Psoas muscle (tissue), 8 donors: ENCODE results near the gene PAX3. TPM values are rescaled to one million over a fixed set of nuclear protein-coding genes. Genes with fewer than 3 reads are reported as not detected.

Source experiments
- ATAC-seq, 4 donors: fragments of 200-7000 bp; cut with Tn5 transposase; one replicate each; pipeline ENCODE4 v1.9.1; 2020; ENCODE audit warnings: moderate library complexity in 3 of 4, mild to moderate bottlenecking in 2 of 4
- DNase-seq, 2 donors: peaks; one replicate each; pipeline ENCODE4 v3.0.0-alpha.2; 2020
- H3K27ac ChIP-seq: fragments of 200-600 bp; one replicate; pipeline ENCODE4 v1.8.0; 2022
- H3K27me3 ChIP-seq, 3 donors: fragments of 200-600 bp in 1 of 3; one replicate each; pipeline versions ENCODE4 v1.6.1 to v1.8.0; 2013 to 2022; ENCODE audit warnings: low read length in 2 of 3, mild to moderate bottlenecking in 2 of 3, moderate library complexity in 1 of 3; ENCODE audit not compliant: insufficient read depth in 3 of 3
- H3K36me3 ChIP-seq, 2 donors: fragments of 200-600 bp in 1 of 2; one replicate each; pipeline versions ENCODE4 v1.6.1 to v1.8.0; 2013 to 2022; ENCODE audit warnings: low read depth in 1 of 2, mild to moderate bottlenecking in 1 of 2, moderate library complexity in 1 of 2; ENCODE audit not compliant: insufficient read depth in 1 of 2
- H3K4me1 ChIP-seq: fragments of 200-600 bp; one replicate; pipeline ENCODE4 v1.8.0; 2022
- H3K4me3 ChIP-seq: fragments of 200-600 bp; one replicate; pipeline ENCODE4 v1.8.0; 2022; ENCODE audit warnings: mild to moderate bottlenecking
- H3K9me3 ChIP-seq: fragments of 200-600 bp; one replicate; pipeline ENCODE4 v1.8.0; 2022
- WGBS, 3 donors: extraction: QIAGEN DNeasy Blood & Tissue Kit; methylation state at CpG; one replicate each; pipeline versions ENCODE4 v1.1.6 to v1.1.7; 2013; 5-methylcytosine and 5-hydroxymethylcytosine counted together
- intact Hi-C, 2 donors: fragments of 100-400 bp; cut with DNase I; formaldehyde crosslinking; loops; one replicate each; pipeline versions ENCODE4 v1.11.0 to v1.14.2; 2022
- polyA plus RNA-seq, 3 donors: library from polyadenylated mRNA; stranded (reverse); fragments of 200-250 nt; gene quantifications; one replicate each; pipeline ENCODE4 v1.2.3, GENCODE V29; 2013
- total RNA-seq, 4 donors: library from RNA; stranded (reverse); fragmentation: NEBNext Ultra II Directional in 2 of 4; extraction: Animal tissue kit (Norgen Biotek cat#: 25700) in 2 of 4; gene quantifications; one replicate each; pipeline versions ENCODE4 v1.2.1 to v1.2.4, GENCODE V29; 2021 to 2023
- TF ChIP-seq, protein P1 (sequence below): fragments of 200-600 bp; IDR thresholded peaks from one replicate; pipeline ENCODE4 v1.8.0; 2022; ENCODE audit warnings: antibody characterized with exemption
- donor health status: healthy with polysubstance abuse.
- donor health status: DM: no; HTN: no; CAD: no; lungs with moderate emphysema.
- donor health status: Bipolar disorder and iron deficiency.
- donor health status: healthy.
- donor health status: DM: yes; HTN: yes; CAD: no.
- donor health status: DM: no; HTN: no; CAD: no.
- donor health status: DM: no; HTN: no; CAD: no.
- donor health status: DM: yes; HTN: yes; CAD: no.

The PAX3 gene
- total and polyA plus RNA-seq, 7 donors = 0.26 to 20.5 (median 6.9) TPM

DNA sequence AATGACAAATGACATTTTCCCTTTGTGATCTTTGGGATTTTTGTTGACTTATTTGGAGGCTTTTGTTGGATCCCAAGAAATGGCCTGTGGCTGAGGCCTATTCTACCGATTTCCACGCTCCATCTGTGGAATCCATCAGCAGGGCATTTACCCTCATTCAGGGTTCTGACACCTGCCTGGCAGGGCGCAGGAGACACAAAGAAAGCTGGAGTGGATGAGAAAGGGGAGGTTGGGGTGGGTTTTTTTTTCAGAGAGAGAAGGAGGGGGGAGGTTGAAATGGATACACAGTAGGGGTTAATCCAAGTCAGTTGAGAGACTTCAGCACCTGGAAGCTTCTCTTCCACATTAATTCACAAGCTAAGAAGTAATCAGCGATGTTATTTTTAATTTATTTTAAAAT, 59.7 kb downstream of the PAX3 start:
- no peak for DNase-seq
- H3K4me3 ChIP-seq = no peak overlapping the region
- H3K36me3 ChIP-seq = no peaks in the 10 kb centered on the region
- peaks cover 0 to 4% (median 0%) of the 10 kb centered on the region in 3 donors for H3K27me3 ChIP-seq
- no peak for ATAC-seq
- intact Hi-C loops = no loop called here
- H3K9me3 ChIP-seq = no peaks in the 10 kb centered on the region
- TF ChIP-seq, protein P1, sequence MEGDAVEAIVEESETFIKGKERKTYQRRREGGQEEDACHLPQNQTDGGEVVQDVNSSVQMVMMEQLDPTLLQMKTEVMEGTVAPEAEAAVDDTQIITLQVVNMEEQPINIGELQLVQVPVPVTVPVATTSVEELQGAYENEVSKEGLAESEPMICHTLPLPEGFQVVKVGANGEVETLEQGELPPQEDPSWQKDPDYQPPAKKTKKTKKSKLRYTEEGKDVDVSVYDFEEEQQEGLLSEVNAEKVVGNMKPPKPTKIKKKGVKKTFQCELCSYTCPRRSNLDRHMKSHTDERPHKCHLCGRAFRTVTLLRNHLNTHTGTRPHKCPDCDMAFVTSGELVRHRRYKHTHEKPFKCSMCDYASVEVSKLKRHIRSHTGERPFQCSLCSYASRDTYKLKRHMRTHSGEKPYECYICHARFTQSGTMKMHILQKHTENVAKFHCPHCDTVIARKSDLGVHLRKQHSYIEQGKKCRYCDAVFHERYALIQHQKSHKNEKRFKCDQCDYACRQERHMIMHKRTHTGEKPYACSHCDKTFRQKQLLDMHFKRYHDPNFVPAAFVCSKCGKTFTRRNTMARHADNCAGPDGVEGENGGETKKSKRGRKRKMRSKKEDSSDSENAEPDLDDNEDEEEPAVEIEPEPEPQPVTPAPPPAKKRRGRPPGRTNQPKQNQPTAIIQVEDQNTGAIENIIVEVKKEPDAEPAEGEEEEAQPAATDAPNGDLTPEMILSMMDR = no peak
- H3K27ac ChIP-seq = no peak overlapping the region
- H3K4me1 ChIP-seq = no peaks in the 10 kb centered on the region
- WGBS, 3 donors = 68 to 73% (median 70%) methylated on average over 4 of the region's 4 CpGs

DNA sequence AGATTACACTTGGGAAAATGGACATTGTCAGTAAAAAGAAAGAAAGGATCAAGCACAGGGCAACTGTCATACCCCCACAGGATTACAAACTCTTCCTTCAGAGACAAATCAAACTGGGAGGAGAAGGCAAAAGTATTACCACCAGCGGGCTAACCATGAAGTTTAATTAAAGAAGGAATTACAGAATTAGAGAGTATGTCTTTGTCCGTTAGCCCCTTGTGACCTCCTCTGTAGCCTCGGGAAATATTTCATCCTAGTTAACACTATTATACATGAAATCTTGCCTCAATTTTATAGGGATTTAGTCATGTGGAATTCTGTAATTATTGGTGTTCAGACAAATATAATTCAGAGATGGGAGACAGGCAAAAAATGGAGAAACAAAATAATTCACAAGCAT, 60.7 kb downstream of the PAX3 start:
- DNase-seq (no peak), ATAC-seq (no peak)
- TF ChIP-seq, protein P1 = no peak
- no peak overlapping the region for H3K27ac ChIP-seq
- H3K36me3 ChIP-seq = no peaks in the 10 kb centered on the region
- H3K27me3 ChIP-seq = peaks cover 0 to 4% (median 0%) of the 10 kb centered on the region in 3 donors
- intact Hi-C loops = no loop called here
- H3K4me1 ChIP-seq = no peaks in the 10 kb centered on the region
- H3K4me3 ChIP-seq = no peak overlapping the region
- 55 to 60% (median 56%) methylated on average over 3 of the region's 3 CpGs for WGBS, 3 donors
- H3K9me3 ChIP-seq = no peaks in the 10 kb centered on the region

DNA sequence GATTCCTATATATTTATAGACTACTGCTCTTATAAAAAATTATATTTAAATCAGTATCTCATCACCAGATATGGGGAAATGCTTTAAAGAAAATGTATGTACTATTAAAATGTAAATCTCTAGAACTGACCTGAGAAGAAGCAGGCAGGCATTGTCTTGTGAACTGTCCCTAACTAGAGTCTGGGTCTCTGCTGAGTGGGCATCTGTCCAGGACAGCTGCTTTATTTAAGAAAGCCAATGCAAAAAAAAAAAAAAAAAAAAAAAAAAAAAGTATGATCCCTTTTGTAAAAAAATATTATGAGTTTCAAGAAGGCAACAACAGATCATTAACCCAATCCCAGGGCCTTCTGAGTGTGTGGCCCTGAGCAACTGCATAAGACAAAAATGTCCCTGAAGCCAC, 66.0 kb downstream of the PAX3 start:
- Histone ChIP-seq H3K27me3 (no peaks in the 10 kb centered on the region), H3K9me3 (no peaks in the 10 kb centered on the region), H3K4me3 (no peak overlapping the region), H3K36me3 (peaks cover 0 to 7% of the 10 kb centered on the region in 2 donors), H3K4me1 (no peaks in the 10 kb centered on the region), H3K27ac (no peak overlapping the region)
- no peak for ATAC-seq
- TF ChIP-seq, protein P1 = no peak
- DNase-seq = no peak
- intact Hi-C loops = no loop called here

DNA sequence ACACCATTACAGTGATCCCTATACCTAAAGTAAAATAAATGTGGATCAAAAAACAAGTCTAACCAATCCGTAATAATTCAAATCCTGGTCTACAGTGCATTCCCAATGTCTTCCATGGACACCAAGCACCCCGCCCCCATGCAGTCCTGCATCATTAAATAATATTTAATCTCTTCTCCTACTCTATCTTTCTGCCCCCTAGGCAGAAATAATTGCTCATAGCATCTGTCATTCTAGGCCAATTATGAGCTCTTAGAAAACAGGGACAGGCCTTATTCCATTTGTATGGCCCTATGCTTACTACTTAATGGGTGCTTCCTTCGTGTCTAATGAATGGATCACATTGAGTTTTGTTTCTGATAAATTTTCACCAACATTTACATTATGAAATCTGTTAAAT, 66.4 kb downstream of the PAX3 start:
- Histone ChIP-seq H3K9me3 (no peaks in the 10 kb centered on the region), H3K4me1 (no peaks in the 10 kb centered on the region), H3K27me3 (no peaks in the 10 kb centered on the region), H3K36me3 (peaks cover 0 to 7% of the 10 kb centered on the region in 2 donors), H3K4me3 (no peak overlapping the region), H3K27ac (no peak overlapping the region)
- TF ChIP-seq, protein P1 = no peak
- 88 to 92% (median 89%) methylated on average over 3 of the region's 3 CpGs for WGBS, 3 donors
- ATAC-seq (no peak), DNase-seq (no peak)
- intact Hi-C loops = no loop called here

DNA sequence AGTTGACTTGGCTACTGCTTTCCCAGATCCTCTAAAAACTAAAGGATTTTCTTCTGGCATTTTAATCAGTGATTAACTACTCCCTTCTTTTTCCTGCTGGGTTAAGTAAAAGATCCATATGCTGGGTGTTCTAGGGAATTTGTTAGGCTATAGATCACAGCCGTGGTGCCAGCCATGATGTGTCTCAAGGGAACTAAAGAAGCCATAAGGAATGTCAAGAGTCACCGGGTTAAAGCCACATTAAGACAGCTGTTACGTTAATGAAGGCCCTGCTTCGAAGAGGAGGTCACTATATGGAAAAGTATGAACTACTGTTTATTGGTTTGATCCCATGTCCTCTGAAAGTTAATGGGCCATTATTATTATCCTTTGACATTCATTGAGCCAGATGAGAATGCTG, 70.7 kb downstream of the PAX3 start:
- DNase-seq = no peak
- WGBS, 3 donors = 37 to 48% (median 42%) methylated on average over 4 of the region's 4 CpGs
- TF ChIP-seq, protein P1 = no peak
- no peaks in the 10 kb centered on the region for H3K9me3 ChIP-seq
- no peak for ATAC-seq
- peaks cover 0 to 7% of the 10 kb centered on the region in 2 donors for H3K36me3 ChIP-seq
- no peaks in the 10 kb centered on the region for H3K4me1 ChIP-seq
- H3K27me3 ChIP-seq = peaks cover 0 to 2% (median 0%) of the 10 kb centered on the region in 3 donors
- intact Hi-C loops = no loop called here
- H3K27ac ChIP-seq = no peak overlapping the region
- no peak overlapping the region for H3K4me3 ChIP-seq
